GM21423 (cell line): ENCODE measurements around the gene ISOC2.
A peak's percentile ranks its signal among the peaks of the same experiment; 100 is the strongest.

ENCODE experiments used
- ATAC-seq: cut with Tn5 transposase; IDR thresholded peaks from one replicate; pipeline ENCODE4 v1.9.1; 2021; ENCODE audit warnings: mild to moderate bottlenecking, moderate library complexity; ENCODE audit not compliant: unreplicated experiment

The ISOC2 gene

DNA sequence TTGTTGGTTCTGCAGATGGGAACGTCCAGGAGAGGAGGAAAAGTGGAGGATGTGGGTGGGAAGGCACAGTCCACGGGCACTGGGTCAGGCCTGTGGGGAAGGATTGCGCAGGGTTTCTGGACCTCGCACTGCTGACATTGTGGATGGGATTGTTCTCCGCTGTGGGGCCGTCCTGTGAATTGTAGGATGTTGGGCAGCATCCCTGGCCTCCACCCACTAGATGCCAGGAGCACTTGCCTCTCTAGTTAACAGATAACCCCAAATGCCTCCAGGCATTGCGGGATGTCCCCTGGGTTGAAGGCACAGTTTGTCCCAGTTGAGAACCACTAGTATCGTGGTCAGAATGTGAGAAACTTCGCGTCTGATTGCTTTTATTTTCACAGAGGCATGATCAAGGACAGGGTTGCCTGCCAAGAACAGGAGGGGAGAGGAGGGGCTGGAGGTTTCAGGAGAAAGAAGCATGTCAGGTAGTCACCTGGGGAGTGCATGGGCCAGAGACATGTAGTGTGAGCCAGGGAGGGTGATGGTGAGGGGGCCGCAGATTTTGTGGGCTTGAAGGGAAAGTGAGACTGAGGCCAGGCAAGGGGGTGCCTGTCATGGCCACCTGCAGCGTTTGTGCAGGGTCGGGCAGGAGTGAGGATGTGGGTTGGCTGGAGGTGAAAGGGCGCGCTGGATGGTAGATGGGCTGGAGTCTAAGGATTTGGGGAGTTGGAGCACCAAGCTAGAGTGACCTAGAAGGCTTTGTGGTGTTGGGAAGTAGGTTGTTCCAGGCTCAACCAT, 18.2 kb upstream of the ISOC2 start:
- ATAC-seq, result no peak

DNA sequence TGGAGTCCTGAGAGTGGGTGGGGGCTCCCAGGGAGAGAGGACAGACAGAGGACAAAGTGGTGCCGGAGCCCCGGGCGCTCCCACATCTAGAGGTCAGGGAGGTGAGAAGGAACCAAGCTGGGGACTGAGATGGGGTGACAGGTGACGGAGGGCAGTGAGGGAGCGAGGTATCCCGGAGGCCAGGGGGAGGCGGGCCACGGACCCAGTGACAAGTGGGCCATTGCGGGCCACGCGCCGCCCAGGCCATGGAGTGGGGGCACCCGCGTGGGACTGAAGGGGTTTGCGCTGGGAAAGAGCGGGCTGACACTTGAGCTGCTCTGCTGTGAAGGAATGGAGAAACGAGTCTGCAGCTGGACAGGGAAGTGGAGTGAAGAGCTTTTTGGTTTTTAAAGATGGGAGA, 17.6 kb upstream of the ISOC2 start:
- ATAC-seq, result no peak

DNA sequence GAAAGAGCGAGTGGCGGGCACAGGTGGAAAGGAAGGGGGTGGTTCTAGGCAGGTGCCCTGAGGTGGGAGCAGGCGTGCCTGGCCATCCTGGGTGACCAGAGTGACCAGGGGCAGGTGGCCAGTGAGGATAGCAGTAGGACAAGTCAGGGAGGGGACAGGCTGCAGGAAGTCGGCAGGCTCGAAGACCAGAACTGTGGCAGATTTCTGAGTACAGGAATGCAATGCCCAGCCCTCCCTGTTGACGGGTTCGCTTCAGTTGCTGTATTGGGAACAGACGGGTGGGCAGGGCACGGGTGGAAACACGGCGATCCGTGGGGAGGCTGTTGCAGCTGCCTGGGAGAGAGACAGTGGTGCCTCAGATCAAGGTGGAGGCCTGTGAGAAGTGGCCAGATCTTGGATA, 16.9 kb upstream of the ISOC2 start:
- ATAC-seq, result no peak

DNA sequence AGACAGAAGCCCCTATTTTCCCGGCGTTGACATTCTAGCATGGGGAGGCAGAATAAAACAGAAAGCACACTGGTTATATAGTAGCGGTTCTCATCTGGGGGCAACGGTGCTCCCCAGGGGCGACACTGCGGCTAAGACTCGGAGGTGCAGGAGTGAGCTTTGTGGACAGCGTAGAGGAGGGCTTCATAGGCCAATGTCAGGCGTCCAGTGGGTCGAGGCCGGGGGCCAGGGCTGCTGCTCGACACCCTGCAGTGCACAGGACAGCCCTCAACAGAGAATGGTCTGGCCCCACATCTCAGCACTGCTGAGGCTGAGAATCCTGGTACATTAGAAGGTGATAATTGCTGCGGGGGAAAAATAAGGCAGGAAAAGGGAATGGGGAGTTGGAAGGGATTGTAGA, 16.5 kb upstream of the ISOC2 start:
- no peak for ATAC-seq

DNA sequence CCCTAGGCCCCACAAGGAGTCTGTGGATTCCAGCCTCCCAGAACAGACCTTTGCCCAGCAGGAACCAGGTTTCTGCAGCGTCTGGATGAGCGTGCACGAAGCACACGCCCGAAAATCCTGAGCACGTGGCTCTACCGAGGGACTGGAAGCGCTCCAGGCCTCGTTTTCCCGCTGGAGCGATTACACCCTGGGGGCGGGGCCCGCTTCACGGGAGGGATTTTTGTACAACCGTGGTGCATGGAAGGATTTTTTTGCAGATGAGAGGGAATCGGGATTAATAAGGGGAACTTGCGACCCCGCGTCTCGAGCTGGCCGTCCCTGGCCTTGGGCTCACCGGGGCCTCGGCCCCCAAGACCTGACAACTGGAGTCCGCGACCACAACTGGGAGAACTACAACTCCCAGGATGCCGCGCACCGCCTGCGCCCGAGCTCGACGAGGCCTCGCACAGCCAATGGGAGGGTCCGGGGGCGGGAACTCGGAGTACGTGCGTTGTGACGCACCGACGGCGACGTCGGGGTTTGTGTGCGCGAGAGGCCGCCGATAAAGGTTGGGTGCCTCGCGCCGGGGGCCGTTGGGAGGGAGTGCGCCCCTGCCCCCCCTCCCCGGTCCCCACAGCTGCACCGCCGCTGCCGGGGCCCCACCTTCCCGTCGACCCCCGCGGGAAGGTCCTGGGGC, 14.8 kb upstream of the ISOC2 start, which contains the start of gene ZNF628:
TSS of gene ZNF628 (plus strand) at position 518 of the 676 bp plus-strand sequence. CDS start 3,294 bp downstream, outside the sequence.
- peak; percentile 91 for ATAC-seq

DNA sequence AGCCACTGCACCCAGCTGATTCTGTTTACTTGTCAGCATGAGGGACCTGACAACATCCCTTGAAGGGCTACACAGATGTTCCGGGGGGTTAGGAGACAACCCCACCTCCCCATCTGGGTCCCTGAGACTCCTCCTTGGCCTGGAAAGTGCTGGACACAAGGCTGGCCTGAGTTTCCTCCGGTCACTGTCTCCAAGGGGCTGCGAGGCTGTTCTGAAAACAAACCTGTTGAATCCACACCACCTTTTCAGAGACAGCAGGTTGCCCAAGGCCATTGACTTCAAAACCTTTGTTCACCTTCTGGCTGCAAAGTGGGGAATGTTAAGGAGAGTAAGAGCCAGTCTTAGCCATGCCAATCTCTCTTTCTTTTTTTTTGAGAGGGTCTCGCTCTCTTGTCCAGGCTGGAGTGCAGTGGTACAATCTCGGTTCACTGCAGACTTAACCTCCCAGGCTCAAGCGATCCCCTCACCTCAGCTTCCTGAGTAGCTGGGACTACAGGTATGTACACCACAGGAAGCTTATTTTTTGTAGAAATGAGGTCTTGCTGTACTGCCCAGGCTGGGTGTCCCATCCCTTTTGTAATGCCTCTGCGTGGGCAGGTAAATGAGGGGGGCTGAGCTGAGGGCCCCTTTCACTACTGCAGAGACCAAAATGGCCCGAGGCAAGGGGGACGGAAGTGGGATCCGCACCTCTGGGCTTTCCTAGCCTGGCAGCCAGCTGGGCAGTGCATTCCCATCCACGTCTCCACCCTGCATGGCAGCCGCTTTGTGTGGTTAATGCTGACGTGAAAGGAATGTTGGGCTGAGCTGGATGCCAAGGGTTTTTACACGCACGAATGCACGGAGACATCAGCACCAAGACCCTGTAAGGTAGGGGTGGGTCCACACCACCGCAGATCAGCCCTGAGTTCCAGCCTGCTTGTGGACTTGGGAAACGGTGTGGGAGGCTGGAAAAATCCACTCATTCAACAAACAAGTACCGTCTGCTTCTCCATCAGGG, 13.1 kb upstream of the ISOC2 start:
- no peak for ATAC-seq

DNA sequence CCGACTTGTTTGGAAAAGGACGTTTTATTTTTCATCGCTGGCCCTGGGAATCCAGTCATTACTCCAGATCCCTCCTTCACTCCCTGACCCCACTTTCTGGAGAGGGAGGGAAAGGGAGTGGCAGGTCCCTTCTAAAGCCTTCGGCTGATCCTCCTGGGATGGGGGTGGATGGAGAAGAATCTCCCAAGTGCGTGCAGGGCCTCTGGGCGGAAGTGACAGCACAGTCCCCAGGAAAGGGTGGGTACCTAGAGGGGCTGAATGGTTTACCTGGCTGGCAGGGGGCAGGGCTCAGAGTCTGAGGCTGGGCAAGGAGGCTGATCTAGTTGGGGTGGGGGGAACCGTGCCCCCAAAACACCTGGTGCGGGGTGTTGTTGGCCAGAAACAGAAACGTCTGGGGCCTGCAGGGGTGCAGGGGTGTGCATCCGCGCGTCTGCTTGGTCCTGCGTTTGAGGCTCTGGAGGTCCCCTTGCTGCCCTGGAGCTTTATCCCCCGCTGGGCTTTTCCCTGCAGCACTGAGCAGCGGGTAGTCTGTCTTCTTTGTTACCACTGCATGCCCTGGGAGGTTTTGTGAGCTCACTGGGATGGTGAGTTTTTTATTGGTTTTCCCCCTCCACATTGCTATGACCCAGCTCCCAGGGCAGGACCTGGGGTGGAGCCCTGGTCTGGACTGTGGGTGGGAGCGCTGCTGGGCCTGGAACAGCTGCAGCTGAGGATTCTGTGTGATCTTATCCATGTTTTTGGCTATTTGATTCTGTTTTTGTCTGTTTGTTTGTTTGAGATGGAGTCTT, 12.0 kb upstream of the ISOC2 start:
- no peak for ATAC-seq

DNA sequence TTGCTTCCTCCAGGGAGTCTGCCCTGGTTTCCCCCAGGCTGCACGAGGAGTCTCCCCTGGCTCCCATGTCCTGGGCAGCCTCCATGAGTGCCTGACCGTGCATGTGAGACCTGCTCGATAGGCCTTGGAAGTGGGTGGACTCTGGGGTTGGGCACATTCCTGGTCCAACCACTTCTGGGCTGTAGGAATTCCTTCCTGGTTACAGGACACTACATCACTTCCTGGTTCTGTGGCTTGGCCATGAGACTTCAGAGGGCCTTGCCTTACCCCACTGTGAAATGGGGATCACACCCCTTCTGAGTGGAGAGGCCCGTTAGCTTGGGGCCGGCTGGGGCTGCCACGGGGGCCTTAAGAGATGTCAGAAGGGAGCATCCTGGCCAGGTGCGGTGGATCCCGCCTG, 11.0 kb upstream of the ISOC2 start:
- no peak for ATAC-seq

DNA sequence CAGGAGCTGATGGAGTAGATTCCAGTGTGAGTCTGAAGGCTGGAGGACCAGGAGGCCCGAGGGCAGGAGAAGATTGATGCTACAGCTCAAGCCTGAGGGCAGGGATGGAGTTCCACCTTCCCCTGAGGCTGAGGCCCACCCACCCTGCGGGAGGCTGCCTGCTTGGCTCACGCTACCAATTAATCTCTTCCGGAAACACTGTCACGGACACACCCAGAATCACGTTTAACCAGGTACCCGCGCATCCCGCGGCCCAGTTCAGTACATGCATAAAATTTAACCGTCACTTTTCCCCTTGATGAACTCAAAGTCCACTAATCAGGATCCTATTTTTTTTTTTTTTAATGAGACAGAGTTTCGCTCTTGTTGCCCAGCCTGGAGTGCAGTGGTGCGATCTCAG, 9.8 kb upstream of the ISOC2 start:
- no peak for ATAC-seq

DNA sequence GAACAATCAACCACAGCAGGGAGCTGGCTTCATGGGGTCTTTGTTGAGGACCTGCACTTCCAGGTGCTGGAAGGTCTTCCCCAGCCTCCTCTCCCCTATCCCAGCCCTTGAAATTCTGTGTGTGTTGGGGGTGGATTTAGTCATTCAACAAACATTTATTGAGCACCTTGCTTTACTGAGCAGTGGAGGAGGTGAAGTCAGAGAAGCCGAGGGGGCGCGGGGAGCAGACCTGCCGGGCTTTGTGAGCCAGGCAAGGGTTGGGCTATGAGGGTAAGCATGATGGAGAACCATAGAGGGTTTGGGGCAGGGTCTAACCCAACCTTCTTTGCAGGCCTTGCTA, 6.6 kb upstream of the ISOC2 start:
- no peak for ATAC-seq

DNA sequence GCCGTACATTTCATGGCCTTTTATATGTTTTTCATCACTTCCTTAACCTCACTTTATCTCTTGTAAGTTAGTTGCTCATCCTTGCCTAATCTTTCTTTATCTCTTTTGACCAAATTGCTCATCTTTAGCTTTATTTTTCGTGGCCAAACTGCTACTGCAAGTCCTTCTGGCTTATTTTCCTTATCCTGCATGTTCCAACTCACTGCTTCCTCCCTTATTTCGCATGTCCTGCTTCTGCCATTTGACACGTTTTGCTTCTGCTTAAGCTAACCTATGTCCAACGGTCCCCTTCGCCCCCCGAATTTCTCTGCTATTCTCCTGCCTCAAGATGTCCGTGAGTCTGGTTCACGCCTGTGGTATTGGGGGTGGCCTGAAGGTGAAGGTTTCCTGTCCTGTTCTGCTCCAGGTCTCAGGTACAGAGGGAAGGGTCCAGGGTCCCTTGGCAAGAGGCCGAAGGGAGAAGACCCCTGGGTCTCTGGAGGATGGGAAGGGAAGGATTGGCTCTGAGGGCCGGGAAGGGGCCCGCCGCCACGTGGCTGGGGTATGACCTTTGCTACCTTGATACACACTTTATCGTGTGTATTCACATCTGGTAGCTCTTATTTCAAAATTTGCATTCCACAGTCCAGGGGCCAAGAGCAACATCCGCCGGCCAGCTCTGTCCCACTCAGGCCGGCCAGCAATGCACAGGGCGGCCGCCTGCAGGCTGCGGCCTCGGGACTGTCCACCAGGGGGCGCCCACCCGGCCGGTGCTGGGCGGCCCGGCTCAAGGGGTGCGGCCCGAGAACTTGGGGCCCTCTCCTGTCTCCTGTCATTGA, 6.0 kb upstream of the ISOC2 start:
- no peak for ATAC-seq

DNA sequence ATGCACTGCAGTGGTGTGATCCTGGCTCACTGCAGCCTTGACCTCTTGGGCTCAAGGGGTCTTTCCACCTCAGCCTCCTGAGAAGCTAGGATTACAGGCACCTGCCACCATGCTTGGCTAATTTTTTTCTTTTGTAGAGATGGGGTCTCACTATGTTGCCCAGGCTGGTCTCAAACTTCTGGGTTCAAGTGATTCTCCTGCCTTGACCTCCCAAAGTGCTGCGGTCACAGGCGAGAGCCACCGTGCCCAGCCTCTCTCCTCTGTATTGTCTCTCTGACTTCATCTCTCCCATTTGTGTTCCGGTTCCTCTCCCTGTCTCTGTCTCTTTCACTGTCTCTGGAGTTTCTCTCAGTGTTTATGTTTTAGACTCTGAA, 4.8 kb upstream of the ISOC2 start:
- ATAC-seq, result no peak

DNA sequence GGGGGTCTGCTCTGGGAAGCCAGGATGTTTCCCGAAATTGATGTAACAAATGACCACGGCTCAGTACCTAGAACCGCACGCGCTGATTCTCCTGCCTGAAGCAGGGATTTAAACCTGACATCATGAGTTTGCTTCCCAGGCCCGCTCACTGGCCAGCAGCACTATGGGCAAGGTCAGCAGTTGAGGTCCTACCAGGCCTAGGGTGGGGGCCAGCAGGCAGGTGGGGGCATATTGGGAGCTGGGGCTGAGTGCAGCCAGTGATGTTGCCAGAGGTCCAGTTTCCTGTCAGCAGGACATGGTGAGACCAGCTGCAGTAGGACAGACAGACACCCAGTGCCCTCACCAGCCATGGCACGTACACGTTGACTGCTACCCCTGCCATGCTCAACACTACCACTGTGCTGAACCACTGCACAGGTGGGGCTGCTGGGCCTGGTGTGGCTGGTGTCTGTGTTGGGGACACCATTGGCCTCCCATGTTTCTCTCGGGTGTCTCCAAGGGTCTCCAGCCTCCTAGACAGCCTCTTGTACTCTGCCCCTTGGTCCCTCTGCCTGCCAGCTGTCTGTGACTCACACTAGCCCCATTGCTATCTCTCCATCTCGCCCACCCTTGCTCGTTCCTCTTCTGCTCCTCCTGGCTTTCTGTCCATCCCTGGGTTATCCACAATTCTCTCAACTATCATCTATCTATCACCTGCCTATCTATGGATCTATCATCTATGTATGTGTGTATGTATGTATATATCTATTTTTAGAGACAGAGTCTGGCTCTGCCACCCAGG, 4.2 kb upstream of the ISOC2 start:
- no peak for ATAC-seq

DNA sequence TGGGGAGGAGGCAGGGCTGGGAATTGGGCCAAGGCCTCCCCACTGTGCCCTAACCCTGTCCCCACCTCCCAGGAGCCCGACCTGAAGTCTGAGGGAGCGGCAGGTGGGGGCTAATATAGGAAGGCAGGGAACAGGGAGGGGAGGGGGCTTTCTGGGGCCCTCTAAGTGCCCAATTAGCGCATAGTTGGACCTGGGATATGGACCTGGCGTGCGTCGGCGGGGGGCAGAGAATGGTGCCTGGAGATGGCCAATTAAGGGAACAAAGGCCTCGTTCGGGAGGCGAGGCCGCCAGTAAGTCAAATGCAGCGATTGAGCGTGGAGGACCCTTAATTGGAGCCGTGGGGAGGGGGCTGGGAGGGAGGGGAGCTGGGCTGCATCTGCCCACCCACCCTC, 3.2 kb upstream of the ISOC2 start, which contains the start of gene C19orf85:
TSS of gene C19orf85 (minus strand) at position 90 of the 393 bp plus-strand sequence. CDS start 197 bp downstream, outside the sequence.
- no peak for ATAC-seq

DNA sequence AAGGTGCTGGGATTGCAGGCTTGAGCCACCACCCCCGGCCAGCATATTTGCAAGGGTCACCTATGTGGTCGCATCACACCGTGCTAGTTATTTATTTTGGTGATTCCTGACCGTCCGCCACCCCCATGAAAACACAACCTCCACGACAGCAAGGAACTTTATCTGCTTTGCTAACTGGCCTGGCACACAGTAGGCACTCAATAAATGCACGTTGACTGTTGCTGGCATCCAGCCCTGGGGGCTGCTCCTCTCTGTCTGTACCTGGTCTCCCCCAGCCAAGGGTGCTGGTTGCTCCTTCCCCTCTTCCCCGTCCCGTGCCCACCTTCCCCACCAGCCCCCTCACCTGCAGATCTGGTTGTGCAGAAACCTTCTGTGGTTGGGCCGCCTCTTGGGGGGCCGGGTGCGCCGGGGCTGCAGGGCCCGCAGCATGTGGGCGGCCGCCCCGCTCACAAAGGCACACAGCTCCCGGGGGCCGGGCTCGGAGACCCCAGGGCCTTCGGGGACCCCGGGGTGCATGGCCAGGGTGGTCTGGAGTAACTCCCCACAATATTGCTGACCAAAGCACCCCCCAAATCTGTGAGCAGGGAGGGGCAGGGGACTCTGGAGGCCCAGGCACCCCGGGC, 2.7 kb upstream of the ISOC2 start:
- ATAC-seq, result no peak

DNA sequence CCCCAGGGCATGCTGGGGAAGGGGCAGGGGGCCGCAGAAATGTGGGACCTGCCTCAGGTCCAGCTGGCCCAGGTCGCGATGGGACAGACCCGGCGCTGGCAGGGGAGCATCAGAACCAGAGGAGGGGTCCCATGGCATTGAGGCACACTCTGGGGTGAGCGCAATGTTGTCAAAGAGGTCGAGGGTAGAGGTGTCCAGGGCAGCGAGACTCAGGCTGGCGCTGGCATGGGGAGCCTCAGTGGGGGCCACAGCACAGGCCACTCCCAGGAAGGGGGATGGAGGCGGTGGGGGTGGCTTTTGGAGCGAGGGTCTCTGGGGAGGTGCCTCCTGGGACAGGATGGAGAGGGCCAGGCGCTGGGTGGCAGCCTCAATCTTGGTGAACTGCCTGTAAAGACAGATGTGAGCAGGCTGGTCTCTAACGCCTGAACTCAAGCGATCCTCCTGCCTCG, 2.2 kb upstream of the ISOC2 start:
- no peak for ATAC-seq

DNA sequence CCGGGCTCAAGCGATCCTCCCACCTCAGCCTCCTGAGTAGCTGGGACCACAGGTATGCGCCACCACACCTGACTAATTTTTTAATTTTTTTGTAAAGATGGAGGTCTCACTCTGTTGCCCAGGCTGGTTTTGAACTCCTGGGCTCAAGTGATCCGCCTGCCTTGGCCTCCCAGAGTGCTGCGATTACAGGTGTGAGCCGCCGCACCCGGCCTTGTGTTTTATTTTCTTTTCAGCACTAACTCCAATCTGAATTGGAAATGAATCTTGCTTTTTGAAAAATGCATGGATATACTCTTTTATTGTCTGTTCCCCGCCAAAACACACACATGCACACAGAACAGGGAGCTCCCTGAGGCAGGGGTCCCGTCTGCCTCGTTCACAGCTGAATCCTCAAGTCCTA, 1.3 kb upstream of the ISOC2 start:
- no peak for ATAC-seq

DNA sequence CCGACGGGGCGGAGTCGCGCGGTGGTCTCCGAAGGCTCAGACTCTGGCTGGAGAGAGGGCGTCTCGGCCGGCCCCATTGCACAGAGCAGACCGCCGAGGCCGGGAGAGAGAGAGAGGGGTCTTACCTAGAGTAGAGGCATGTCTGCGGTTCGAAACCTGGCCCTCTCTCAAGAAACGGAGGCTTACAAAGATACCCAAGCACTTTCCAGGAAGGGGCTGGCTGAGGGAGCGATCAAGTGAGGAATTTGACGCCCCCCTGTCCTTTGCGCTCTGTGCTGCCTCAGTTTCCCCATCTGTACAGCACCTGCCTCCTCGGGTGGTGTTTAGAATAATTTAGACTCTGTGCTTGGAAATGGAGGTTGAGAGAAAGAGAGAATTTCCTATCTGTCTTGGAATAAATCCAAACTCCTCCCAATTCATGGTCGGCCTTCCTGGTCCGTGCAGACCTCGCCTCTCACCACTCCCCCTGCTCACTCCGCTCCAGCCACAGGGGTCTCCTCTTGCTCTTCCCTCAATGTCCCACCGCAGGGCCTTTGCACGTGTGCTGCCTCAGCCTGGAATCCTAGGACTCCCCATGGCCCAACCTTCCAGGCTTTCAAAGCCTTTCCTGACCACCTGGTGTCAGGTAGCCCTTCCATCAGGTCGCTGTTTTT, 658 bp upstream of the ISOC2 start:
- ATAC-seq, result no peak
